NT2/D1 (cell line): ENCODE measurements around the gene RBP3.

Experiments
- DNase-seq: peaks from one replicate; pipeline ENCODE4 v3.0.0-alpha.2; 2011; ENCODE audit warnings: low read depth, low spot score
- H3K27me3 ChIP-seq: 2 replicates; pipeline ENCODE4 v1.6.0; 2011; ENCODE audit warnings: mild to moderate bottlenecking; ENCODE audit not compliant: insufficient read length, insufficient read depth
- H3K36me3 ChIP-seq: 2 replicates; pipeline ENCODE4 v1.6.1; 2011; ENCODE audit warnings: mild to moderate bottlenecking, low read length, mixed read lengths; ENCODE audit not compliant: insufficient read depth, insufficient read length
- H3K4me1 ChIP-seq: 2 replicates; pipeline ENCODE4 v1.5.1; 2011; ENCODE audit not compliant: insufficient read depth, insufficient read length
- H3K4me3 ChIP-seq: 2 replicates; pipeline ENCODE4 v1.5.1; 2011; ENCODE audit warnings: low read depth; ENCODE audit not compliant: insufficient read length
- H3K9ac ChIP-seq: 2 replicates; pipeline ENCODE4 v1.6.0; 2011; ENCODE audit warnings: low read depth; ENCODE audit not compliant: insufficient read length
- H3K9me3 ChIP-seq: 2 replicates; pipeline ENCODE4 v1.5.1; 2011; ENCODE audit warnings: mild to moderate bottlenecking, low read length; ENCODE audit not compliant: insufficient read depth
- SUZ12 ChIP-seq: IDR thresholded peaks from 2 replicates; pipeline ENCODE4 v1.6.1; 2011; ENCODE audit not compliant: insufficient read length, insufficient read depth; ENCODE audit errors: extremely low read depth
- YY1 ChIP-seq: IDR thresholded peaks from 2 replicates; pipeline ENCODE4 v1.6.1; 2011; ENCODE audit not compliant: insufficient read length, insufficient read depth
- ZNF274 ChIP-seq: IDR thresholded peaks from 2 replicates; pipeline ENCODE4 v1.6.1; 2011; ENCODE audit warnings: mild to moderate bottlenecking, low read depth, low read length

RBP3 gene

DNA sequence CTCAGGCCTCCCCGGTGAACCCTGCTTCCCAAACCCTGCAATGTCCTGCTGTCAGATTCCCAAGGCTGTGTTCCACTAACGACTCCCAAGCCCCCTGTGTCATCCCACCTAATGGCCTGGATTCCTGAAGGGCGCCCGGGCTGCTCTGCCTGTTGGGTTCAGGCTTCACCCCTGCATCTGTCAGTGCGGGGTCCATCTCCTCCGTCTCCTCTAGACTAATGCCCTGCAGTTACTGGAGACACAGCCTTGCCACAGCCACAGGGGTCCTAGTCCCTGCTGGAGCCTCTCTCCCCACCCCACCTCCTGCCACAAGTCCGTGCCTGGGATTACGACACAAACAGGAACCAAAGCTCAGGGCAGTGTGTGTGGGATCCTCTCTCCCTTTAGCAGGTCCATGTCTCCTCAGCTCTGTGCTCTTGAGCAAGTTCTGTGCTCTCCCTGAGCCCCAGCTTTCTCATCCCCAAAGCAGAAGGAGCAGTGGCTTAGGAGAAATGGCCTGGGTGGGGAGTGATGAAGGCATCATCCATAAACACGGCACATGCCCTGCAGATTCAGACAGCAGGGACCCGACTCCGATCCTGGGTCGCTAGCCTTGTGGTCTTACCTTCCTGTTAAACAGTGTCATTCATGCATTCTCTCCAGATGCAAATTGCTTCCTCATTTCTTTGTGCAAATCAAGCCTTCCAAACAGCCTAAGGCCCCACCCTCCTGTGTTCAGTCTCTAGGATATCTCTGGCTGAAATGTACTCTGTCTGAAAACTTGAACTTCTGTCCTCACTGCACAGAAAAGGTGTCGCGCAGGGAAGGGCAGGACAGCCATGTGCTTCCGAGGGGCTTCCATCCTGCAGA, 8.2 kb upstream of the RBP3 start:
- Histone ChIP-seq H3K9me3 (no peaks in the 10 kb centered on the region), H3K4me1 (peaks cover 2% of the 10 kb centered on the region), H3K36me3 (no peaks in the 10 kb centered on the region), H3K27me3 (no peaks in the 10 kb centered on the region), H3K4me3 (no peak overlapping the region), H3K9ac (no peak overlapping the region)
- TF ChIP-seq YY1, result no peak
- TF ChIP-seq ZNF274, result no peak
- TF ChIP-seq SUZ12, result no peak
- DNase-seq, result no peak

GRCh38 chr10:47340608-47341170, 7.5 kb upstream of the RBP3 start:
- Histone ChIP-seq H3K4me1 (peaks cover 2% of the 10 kb centered on the region), H3K4me3 (no peak overlapping the region), H3K9me3 (no peaks in the 10 kb centered on the region), H3K9ac (no peak overlapping the region), H3K36me3 (no peaks in the 10 kb centered on the region), H3K27me3 (no peaks in the 10 kb centered on the region)
- DNase-seq, result peak; percentile 50
- TF ChIP-seq ZNF274 (no peak), YY1 (no peak), SUZ12 (no peak)

DNA sequence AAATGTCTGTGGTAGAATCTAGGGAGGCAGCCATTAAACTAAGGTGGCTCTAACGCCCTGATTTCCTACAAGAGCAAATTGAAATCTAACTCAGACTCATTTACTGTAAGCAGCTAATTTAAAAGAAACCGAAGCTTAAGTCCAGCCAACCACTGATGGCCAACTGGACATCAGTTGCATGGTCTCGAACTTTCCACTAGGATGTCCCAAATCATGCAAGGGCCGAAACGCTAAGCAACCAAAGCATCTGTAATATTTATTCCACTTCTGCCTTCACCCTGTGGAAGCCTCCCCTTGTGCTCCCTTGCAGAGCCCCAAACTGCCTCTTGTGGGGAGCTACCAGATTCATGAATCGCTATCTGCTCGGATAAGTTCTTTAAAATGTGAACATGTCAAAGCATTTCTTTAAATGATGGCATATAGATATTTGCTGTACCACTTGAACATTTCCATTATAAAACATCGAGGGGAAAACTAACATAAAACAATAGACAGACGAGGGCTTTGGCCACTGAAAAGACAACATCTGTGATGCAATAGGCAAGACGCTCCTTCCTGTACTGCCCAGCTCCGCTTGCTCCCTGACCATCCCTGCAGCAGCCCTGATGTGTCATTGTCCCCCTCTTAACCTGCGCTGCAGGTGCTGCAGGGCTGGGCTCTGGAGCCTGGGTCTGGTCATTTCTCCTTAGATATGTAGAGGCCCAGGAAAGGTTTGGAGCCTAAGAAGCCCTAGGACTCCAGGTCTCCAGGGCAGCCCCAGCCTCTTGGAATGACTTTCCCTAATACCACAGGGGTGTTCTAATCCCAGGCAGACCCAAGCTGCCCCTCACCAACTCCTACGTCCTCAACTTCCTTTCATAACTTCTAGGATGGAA, 2.9 kb upstream of the RBP3 start:
- no peak overlapping the region for H3K9ac ChIP-seq
- TF ChIP-seq SUZ12 (no peak), YY1 (no peak), ZNF274 (no peak)
- H3K9me3 ChIP-seq, result no peaks in the 10 kb centered on the region
- no peaks in the 10 kb centered on the region for H3K27me3 ChIP-seq
- DNase-seq, result no peak
- no peaks in the 10 kb centered on the region for H3K4me1 ChIP-seq
- H3K36me3 ChIP-seq, result no peaks in the 10 kb centered on the region
- no peak overlapping the region for H3K4me3 ChIP-seq

DNA sequence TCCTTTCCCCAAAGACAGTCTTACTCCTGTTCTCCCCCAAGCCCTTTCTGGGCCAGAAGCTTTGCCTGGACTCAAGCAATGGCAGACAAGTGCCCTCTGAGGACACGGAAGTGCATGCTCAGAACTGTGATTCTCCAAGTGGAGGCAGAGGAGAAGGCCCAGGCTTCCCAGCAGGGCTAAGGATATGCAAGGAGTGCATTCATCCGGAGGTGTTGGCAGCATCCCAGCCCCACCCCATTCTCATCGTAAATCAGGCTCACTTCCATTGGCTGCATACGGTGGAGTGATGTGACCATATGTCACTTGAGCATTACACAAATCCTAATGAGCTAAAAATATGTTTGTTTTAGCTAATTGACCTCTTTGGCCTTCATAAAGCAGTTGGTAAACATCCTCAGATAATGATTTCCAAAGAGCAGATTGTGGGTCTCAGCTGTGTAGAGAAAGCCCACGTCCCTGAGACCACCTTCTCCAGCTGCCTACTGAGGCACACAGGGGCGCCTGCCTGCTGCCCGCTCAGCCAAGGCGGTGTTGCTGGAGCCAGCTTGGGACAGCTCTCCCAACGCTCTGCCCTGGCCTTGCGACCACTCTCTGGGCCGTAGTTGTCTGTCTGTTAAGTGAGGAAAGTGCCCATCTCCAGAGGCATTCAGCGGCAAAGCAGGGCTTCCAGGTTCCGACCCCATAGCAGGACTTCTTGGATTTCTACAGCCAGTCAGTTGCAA, 1.4 kb upstream of the RBP3 start:
- H3K36me3 ChIP-seq, result no peaks in the 10 kb centered on the region
- TF ChIP-seq ZNF274 (no peak), SUZ12 (no peak), YY1 (no peak)
- H3K27me3 ChIP-seq, result no peaks in the 10 kb centered on the region
- no peaks in the 10 kb centered on the region for H3K9me3 ChIP-seq
- H3K4me3 ChIP-seq, result no peak overlapping the region
- no peaks in the 10 kb centered on the region for H3K4me1 ChIP-seq
- DNase-seq, result no peak
- H3K9ac ChIP-seq, result no peak overlapping the region

- H3K9me3 ChIP-seq, result no peaks in the 10 kb centered on the region
- H3K36me3 ChIP-seq, result no peaks in the 10 kb centered on the region
- no peak for TF ChIP-seq YY1
- TF ChIP-seq ZNF274, result no peak
- TF ChIP-seq SUZ12, result no peak
- no peak overlapping the region for H3K4me3 ChIP-seq
- H3K4me1 ChIP-seq, result no peaks in the 10 kb centered on the region
- no peak overlapping the region for H3K9ac ChIP-seq
- no peak for DNase-seq
- H3K27me3 ChIP-seq, result no peaks in the 10 kb centered on the region
Observed at GRCh38 chr10:47347303-47347675, 874 bp upstream of the RBP3 start.

DNA sequence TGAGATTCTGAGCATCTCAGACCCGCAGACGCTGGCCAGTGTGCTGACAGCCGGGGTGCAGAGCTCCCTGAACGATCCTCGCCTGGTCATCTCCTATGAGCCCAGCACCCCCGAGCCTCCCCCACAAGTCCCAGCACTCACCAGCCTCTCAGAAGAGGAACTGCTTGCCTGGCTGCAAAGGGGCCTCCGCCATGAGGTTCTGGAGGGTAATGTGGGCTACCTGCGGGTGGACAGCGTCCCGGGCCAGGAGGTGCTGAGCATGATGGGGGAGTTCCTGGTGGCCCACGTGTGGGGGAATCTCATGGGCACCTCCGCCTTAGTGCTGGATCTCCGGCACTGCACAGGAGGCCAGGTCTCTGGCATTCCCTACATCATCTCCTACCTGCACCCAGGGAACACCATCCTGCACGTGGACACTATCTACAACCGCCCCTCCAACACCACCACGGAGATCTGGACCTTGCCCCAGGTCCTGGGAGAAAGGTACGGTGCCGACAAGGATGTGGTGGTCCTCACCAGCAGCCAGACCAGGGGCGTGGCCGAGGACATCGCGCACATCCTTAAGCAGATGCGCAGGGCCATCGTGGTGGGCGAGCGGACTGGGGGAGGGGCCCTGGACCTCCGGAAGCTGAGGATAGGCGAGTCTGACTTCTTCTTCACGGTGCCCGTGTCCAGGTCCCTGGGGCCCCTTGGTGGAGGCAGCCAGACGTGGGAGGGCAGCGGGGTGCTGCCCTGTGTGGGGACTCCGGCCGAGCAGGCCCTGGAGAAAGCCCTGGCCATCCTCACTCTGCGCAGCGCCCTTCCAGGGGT, 703 bp downstream of the RBP3 start:
- H3K27me3 ChIP-seq, result no peaks in the 10 kb centered on the region

More for the DNA sequence above, 703 bp downstream of the RBP3 start:
- H3K4me3 ChIP-seq, result no peak overlapping the region
- no peaks in the 10 kb centered on the region for H3K36me3 ChIP-seq
- no peaks in the 10 kb centered on the region for H3K9me3 ChIP-seq
- DNase-seq, result no peak
- no peaks in the 10 kb centered on the region for H3K4me1 ChIP-seq
- TF ChIP-seq SUZ12 (no peak), ZNF274 (no peak), YY1 (no peak)
- no peak overlapping the region for H3K9ac ChIP-seq
